Keratinocyte (primary cell): ENCODE data around the gene ALOX12B. TPM values are rescaled to one million over a fixed set of nuclear protein-coding genes. Genes with fewer than 3 reads are reported as not detected.

Experiments
- DNase-seq: peaks from one replicate; pipeline ENCODE4 v3.0.0-alpha.2; 2011; ENCODE audit warnings: low read depth, missing footprints, low spot score
- FAIRE-seq: peaks from 2 replicates; lab custom pipeline; 2011; peaks lifted over from hg19 to GRCh38; lab: Jason Lieb, UNC
- H2AFZ ChIP-seq: 2 replicates; pipeline ENCODE4 v1.6.0; 2012; ENCODE audit warnings: low read length, control low read depth, inconsistent platforms; ENCODE audit not compliant: control insufficient read depth
- H3K27ac ChIP-seq: 2 replicates; pipeline ENCODE4 v1.5.1; 2011; ENCODE audit warnings: low read length; ENCODE audit not compliant: control insufficient read depth, insufficient read depth
- H3K27me3 ChIP-seq: 3 replicates; pipeline ENCODE4 v1.6.0; 2011; ENCODE audit warnings: low read length; ENCODE audit not compliant: control insufficient read depth, insufficient read depth; ENCODE audit errors: extremely low read depth
- H3K36me3 ChIP-seq, 2 experiments: 2 replicates in 1 of 2; 3 replicates in 1 of 2; pipeline ENCODE4 v1.5.1; 2011; ENCODE audit warnings: low read length in 2 of 2, mild to moderate bottlenecking in 1 of 2; ENCODE audit not compliant: control insufficient read depth in 2 of 2, insufficient read depth in 2 of 2; ENCODE audit errors: extremely low read depth in 1 of 2
- H3K4me1 ChIP-seq: 3 replicates; pipeline ENCODE4 v1.5.1; 2011; ENCODE audit warnings: low read length; ENCODE audit not compliant: control insufficient read depth, insufficient read depth; ENCODE audit errors: extremely low read depth
- H3K4me2 ChIP-seq: 3 replicates; pipeline ENCODE4 v1.6.0; 2011; ENCODE audit warnings: low read depth, low read length; ENCODE audit not compliant: control insufficient read depth, insufficient read depth; ENCODE audit errors: extremely low read depth
- H3K4me3 ChIP-seq, 3 experiments: fragments of 200-600 bp in 1 of 3; sonication (generic) in 1 of 3; 2 replicates in 2 of 3; 3 replicates in 1 of 3; pipeline ENCODE4 v1.5.1; 2011 to 2016; ENCODE audit warnings: low read length in 3 of 3, mild to moderate bottlenecking in 3 of 3, control low read depth in 2 of 3, inconsistent platforms in 1 of 3, low read depth in 1 of 3, mixed read lengths in 1 of 3, mixed run types in 1 of 3, moderate library complexity in 1 of 3; ENCODE audit not compliant: control insufficient read depth in 2 of 3, insufficient read depth in 2 of 3; ENCODE audit errors: extremely low read depth in 1 of 3
- H3K79me2 ChIP-seq: 2 replicates; pipeline ENCODE4 v1.6.0; 2012; ENCODE audit warnings: low read length; ENCODE audit not compliant: control insufficient read depth, insufficient read depth
- H3K9ac ChIP-seq: 3 replicates; pipeline ENCODE4 v1.6.0; 2011; ENCODE audit warnings: low read length; ENCODE audit not compliant: control insufficient read depth, insufficient read depth; ENCODE audit errors: extremely low read depth
- H3K9me1 ChIP-seq: 3 replicates; pipeline ENCODE4 v1.6.0; 2011; ENCODE audit warnings: low read length; ENCODE audit not compliant: control insufficient read depth, insufficient read depth; ENCODE audit errors: extremely low read depth
- H3K9me3 ChIP-seq: 2 replicates; pipeline ENCODE4 v1.5.1; 2012; ENCODE audit warnings: low read depth, low read length; ENCODE audit not compliant: control insufficient read depth
- H4K20me1 ChIP-seq: 3 replicates; pipeline ENCODE4 v1.6.0; 2011; ENCODE audit warnings: low read length; ENCODE audit not compliant: control insufficient read depth, insufficient read depth; ENCODE audit errors: extremely low read depth
- EZH2 ChIP-seq: IDR thresholded peaks from one replicate; pipeline ENCODE4 v1.6.1; 2012; ENCODE audit warnings: inconsistent platforms, mild to moderate bottlenecking, low read length, moderate library complexity
- dilution Hi-C: fragments of 300-500 bp; cut with MboI; formaldehyde crosslinking; loops from one replicate; pipeline ENCODE4 v1.7.0; 2020; ENCODE audit warnings: low sequenced_read_pairs; ENCODE audit not compliant: extremely low pct_ligation_motif_present
- polyA plus RNA-seq, 5 experiments: library from polyadenylated mRNA; depleted of rRNA in 3 of 5; stranded (reverse) in 3 of 5; stranded (forward) in 1 of 5; unstranded in 1 of 5; fragments of >200 nt; gene quantifications; 1 replicate in 1 of 5; 2 replicates in 3 of 5; 3 replicates in 1 of 5; pipeline versions ENCODE4 v1.2.1 to v1.2.3, GENCODE V29; 2011 to 2012; ENCODE audit warnings: missing spikeins in 2 of 5, low read depth in 1 of 5, low replicate concordance in 1 of 5
- TF ChIP-seq, protein P1 (sequence below), 3 experiments: IDR thresholded peaks in 1 of 3; conservative IDR thresholded peaks in 1 of 3; optimal IDR thresholded peaks in 1 of 3; 2 replicates in 2 of 3; 3 replicates in 1 of 3; pipeline versions ENCODE3 to v1.5.1; 2011; ENCODE audit warnings: low read length in 3 of 3, mild to moderate bottlenecking in 3 of 3, moderate library complexity in 2 of 3, control low read depth in 1 of 3, inconsistent platforms in 1 of 3; ENCODE audit not compliant: insufficient read depth in 2 of 3; ENCODE audit errors: extremely low read depth in 1 of 3

The ALOX12B gene
- polyA plus RNA-seq, 1 donor (not counting 4 experiments of a cell fraction or from before 2014, with no cell fraction given): 0.47 TPM

- FAIRE-seq: no peak
- no peak for TF ChIP-seq EZH2
- TF ChIP-seq, protein P1, sequence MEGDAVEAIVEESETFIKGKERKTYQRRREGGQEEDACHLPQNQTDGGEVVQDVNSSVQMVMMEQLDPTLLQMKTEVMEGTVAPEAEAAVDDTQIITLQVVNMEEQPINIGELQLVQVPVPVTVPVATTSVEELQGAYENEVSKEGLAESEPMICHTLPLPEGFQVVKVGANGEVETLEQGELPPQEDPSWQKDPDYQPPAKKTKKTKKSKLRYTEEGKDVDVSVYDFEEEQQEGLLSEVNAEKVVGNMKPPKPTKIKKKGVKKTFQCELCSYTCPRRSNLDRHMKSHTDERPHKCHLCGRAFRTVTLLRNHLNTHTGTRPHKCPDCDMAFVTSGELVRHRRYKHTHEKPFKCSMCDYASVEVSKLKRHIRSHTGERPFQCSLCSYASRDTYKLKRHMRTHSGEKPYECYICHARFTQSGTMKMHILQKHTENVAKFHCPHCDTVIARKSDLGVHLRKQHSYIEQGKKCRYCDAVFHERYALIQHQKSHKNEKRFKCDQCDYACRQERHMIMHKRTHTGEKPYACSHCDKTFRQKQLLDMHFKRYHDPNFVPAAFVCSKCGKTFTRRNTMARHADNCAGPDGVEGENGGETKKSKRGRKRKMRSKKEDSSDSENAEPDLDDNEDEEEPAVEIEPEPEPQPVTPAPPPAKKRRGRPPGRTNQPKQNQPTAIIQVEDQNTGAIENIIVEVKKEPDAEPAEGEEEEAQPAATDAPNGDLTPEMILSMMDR (optimal IDR thresholded peaks at IDR 0.05 in 1 of 3, IDR thresholded peaks at IDR 0.05 in 1 of 3, conservative IDR thresholded peaks at IDR 0.05 in 1 of 3; ENCODE audit: extremely low read depth in 1 of 3, insufficient read depth in 2 of 3, low read length in 3 of 3): no peak
Observed at GRCh38 chr17:8100763-8101162, 13.2 kb upstream of the ALOX12B start.

DNA sequence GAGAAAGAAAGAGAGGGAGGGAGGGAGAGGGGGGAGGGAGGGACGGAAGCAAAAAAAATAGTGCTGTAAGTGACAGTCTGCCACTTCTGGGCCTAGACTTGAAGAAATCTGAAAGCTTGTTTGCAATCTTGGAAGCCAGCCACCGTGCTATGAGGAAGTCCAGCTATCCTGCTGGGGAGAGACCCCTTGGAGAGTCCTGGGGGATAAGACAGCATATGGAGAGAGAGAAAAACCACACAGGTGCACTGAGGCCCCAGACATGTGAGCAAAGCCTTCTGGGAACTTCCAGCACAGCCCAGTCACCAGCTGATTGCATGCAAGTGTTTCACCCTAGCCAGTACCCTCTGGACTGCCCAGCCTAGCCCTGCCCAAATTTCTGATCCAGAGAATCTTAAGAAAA lies 12.6 kb upstream of the ALOX12B start:
- FAIRE-seq: no peak

More at GRCh38 chr17:8100763-8101162, 13.2 kb upstream of the ALOX12B start:
- H3K27me3 ChIP-seq: no peaks in the 10 kb centered on the region
- H4K20me1 ChIP-seq: no peaks in the 10 kb centered on the region
- H2AFZ ChIP-seq: no peak overlapping the region
- H3K4me1 ChIP-seq: peaks cover 16% of the 10 kb centered on the region
- no peak overlapping the region for H3K4me2 ChIP-seq
- H3K9me3 ChIP-seq: no peaks in the 10 kb centered on the region
- dilution Hi-C loops: no loop called here
- H3K4me3 ChIP-seq: no peak overlapping the region
- H3K9ac ChIP-seq: no peak overlapping the region
- no peaks in the 10 kb centered on the region for H3K79me2 ChIP-seq
- no peaks in the 10 kb centered on the region for H3K9me1 ChIP-seq
- DNase-seq: no peak
- H3K36me3 ChIP-seq: no peaks in the 10 kb centered on the region
- H3K27ac ChIP-seq: no peak overlapping the region

More for the DNA sequence above, 12.6 kb upstream of the ALOX12B start:
- TF ChIP-seq, protein P1 (optimal IDR thresholded peaks at IDR 0.05 in 1 of 3, IDR thresholded peaks at IDR 0.05 in 1 of 3, conservative IDR thresholded peaks at IDR 0.05 in 1 of 3; ENCODE audit: extremely low read depth in 1 of 3, insufficient read depth in 2 of 3, low read length in 3 of 3): no peak
- no peak for TF ChIP-seq EZH2
- Histone ChIP-seq H3K27ac (no peak overlapping the region), H3K79me2 (no peaks in the 10 kb centered on the region), H3K9me1 (no peaks in the 10 kb centered on the region), H4K20me1 (no peaks in the 10 kb centered on the region), H3K4me2 (no peak overlapping the region), H3K4me1 (peaks cover 12% of the 10 kb centered on the region), H3K4me3 (no peak overlapping the region), H3K9ac (no peak overlapping the region), H3K27me3 (no peaks in the 10 kb centered on the region), H2AFZ (no peak overlapping the region), H3K36me3 (no peaks in the 10 kb centered on the region), H3K9me3 (no peaks in the 10 kb centered on the region)
- no peak for DNase-seq
- dilution Hi-C loops: no loop called here
